Measurements from ENCODE around the gene RIC1. TPM values are rescaled to one million over a fixed set of nuclear protein-coding genes. Genes with fewer than 3 reads are reported as not detected.

Gene RIC1
- total RNA-seq, 1 experiment from 2014 or later, result 11.4 TPM

DNA sequence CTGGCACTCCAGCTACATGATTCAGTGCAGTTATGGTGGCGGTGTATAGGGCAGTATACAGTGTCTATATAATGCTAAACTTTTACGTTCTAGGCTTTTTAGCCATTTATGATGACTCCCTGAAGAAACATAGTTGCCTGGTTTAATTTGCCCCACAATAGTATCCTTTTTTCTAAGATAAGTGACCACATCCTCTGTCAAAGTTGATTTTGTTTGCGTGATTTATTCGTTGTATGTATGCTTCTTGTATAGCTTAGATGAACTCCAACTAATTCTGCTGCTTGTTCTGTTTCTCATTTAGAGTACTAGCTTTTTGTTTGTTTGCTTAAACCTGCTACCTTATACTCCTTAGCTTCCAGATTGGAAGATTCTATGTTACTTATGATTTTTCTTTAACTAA, 120.4 kb downstream of the RIC1 start:
- Mint-ChIP-seq H3K36me3 (ENCODE audit: insufficient read depth, unreplicated experiment) (no peaks in the 10 kb centered on the region), H3K4me1 (ENCODE audit: low read depth, unreplicated experiment) (no peaks in the 10 kb centered on the region)
- BruUV-seq (replicated peaks), result no TSS peak

DNA sequence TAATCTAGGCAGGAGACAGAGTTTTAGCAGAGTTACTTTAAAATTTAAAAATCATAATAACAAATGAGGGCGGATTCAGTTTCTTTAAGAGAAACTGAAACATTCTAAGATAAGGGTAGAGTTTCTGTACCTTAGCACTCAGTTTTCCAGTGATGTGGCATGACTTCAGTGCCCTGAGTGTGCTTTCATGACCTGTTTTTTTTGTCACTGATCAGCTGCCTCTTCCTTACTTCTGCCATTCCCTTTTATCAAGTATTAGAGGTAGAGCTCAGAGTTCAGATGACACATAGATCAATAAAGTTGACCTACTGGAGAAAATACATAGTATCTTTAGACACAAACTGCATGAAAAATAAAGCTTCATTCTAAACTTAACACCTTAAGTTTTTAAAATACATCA, 121.7 kb downstream of the RIC1 start:
- H3K9me3 Mint-ChIP-seq (ENCODE audit: low read depth, unreplicated experiment), result no peaks in the 10 kb centered on the region
- TF ChIP-seq, protein P1, sequence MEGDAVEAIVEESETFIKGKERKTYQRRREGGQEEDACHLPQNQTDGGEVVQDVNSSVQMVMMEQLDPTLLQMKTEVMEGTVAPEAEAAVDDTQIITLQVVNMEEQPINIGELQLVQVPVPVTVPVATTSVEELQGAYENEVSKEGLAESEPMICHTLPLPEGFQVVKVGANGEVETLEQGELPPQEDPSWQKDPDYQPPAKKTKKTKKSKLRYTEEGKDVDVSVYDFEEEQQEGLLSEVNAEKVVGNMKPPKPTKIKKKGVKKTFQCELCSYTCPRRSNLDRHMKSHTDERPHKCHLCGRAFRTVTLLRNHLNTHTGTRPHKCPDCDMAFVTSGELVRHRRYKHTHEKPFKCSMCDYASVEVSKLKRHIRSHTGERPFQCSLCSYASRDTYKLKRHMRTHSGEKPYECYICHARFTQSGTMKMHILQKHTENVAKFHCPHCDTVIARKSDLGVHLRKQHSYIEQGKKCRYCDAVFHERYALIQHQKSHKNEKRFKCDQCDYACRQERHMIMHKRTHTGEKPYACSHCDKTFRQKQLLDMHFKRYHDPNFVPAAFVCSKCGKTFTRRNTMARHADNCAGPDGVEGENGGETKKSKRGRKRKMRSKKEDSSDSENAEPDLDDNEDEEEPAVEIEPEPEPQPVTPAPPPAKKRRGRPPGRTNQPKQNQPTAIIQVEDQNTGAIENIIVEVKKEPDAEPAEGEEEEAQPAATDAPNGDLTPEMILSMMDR (IDR thresholded peaks at IDR 0.05; ENCODE audit: unreplicated experiment), result no peak
- H3K4me3 Mint-ChIP-seq (ENCODE audit: low read depth, unreplicated experiment), result no peak overlapping the region
- H3K4me1 Mint-ChIP-seq (ENCODE audit: low read depth, unreplicated experiment), result no peaks in the 10 kb centered on the region
- no peak for DNase-seq
- H3K27ac Mint-ChIP-seq (ENCODE audit: unreplicated experiment), result no peak overlapping the region
- no TSS peak for BruUV-seq (replicated peaks)
- intact Hi-C loops (cut with micrococcal nuclease; ENCODE audit: unreplicated experiment), result no loop called here
- no peaks in the 10 kb centered on the region for H3K36me3 Mint-ChIP-seq (ENCODE audit: insufficient read depth, unreplicated experiment)
- CTCF ChIA-PET, result no interaction called here
- no peaks in the 10 kb centered on the region for H3K27me3 Mint-ChIP-seq (ENCODE audit: unreplicated experiment)

More for the DNA sequence above, 120.4 kb downstream of the RIC1 start:
- TF ChIP-seq, protein P1 (IDR thresholded peaks at IDR 0.05; ENCODE audit: unreplicated experiment), result no peak
- no peak for DNase-seq
- H3K27ac Mint-ChIP-seq (ENCODE audit: unreplicated experiment), result no peak overlapping the region
- no peaks in the 10 kb centered on the region for H3K27me3 Mint-ChIP-seq (ENCODE audit: unreplicated experiment)
- CTCF ChIA-PET, result interaction anchor here (1.0 kb wide), 1 partner anchor 140 kb away, joined by 3 read pairs; no protein-coding TSS in a partner anchor
- H3K4me3 Mint-ChIP-seq (ENCODE audit: low read depth, unreplicated experiment), result no peak overlapping the region
- no peaks in the 10 kb centered on the region for H3K9me3 Mint-ChIP-seq (ENCODE audit: low read depth, unreplicated experiment)
- intact Hi-C loops (cut with micrococcal nuclease; ENCODE audit: unreplicated experiment), result no loop called here

DNA sequence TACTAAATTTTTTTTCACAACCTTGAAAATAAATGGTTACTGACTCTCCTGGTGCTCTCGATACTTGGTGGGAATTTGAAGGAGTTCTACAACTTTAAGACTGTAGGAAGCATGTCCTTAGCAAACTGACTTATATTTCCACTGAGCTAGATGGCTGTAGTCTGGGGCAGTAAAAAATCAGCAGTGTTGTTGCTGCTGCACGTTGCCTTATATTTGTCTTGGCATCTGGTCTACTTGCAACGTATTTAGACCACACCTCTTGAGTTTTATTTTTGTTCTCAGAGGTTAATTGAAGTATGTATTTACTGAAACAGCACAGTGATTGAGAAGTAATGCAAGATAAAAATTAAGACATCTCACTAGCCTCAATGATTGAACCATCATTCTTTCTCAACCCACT, 127.7 kb downstream of the RIC1 start:
- no peak for DNase-seq
- H3K4me3 Mint-ChIP-seq (ENCODE audit: low read depth, unreplicated experiment), result no peak overlapping the region
- no peaks in the 10 kb centered on the region for H3K4me1 Mint-ChIP-seq (ENCODE audit: low read depth, unreplicated experiment)
- H3K27me3 Mint-ChIP-seq (ENCODE audit: unreplicated experiment), result no peaks in the 10 kb centered on the region
- CTCF ChIA-PET, result no interaction called here
- TF ChIP-seq, protein P1 (IDR thresholded peaks at IDR 0.05; ENCODE audit: unreplicated experiment), result no peak
- no peak overlapping the region for H3K27ac Mint-ChIP-seq (ENCODE audit: unreplicated experiment)
- H3K36me3 Mint-ChIP-seq (ENCODE audit: insufficient read depth, unreplicated experiment), result no peaks in the 10 kb centered on the region
- no TSS peak for BruUV-seq (replicated peaks)
- no peaks in the 10 kb centered on the region for H3K9me3 Mint-ChIP-seq (ENCODE audit: low read depth, unreplicated experiment)
- intact Hi-C loops (cut with micrococcal nuclease; ENCODE audit: unreplicated experiment), result no loop called here

DNA sequence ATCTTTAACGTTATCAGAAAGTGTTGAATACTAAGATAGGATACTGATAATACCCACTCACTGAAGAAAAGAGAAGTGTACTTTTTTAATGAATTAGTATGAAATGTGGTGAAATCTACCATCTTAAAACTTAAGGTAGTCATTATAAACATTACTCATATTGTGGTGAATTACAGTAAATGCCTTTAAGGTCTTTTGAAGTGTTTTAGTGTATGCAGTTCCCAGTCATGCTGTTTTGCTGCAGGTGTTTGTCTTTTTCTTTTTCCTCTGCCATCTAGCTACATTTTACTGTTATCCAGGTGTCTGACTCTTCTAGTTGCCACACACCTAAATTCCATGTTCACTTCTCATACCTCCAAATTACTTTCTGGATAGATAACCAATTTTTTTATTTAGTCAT, 131.4 kb downstream of the RIC1 start:
- H3K36me3 Mint-ChIP-seq (ENCODE audit: insufficient read depth, unreplicated experiment), result no peaks in the 10 kb centered on the region
- H3K4me1 Mint-ChIP-seq (ENCODE audit: low read depth, unreplicated experiment), result no peaks in the 10 kb centered on the region
- CTCF ChIA-PET, result no interaction called here
- no peaks in the 10 kb centered on the region for H3K27me3 Mint-ChIP-seq (ENCODE audit: unreplicated experiment)
- no peak overlapping the region for H3K27ac Mint-ChIP-seq (ENCODE audit: unreplicated experiment)
- no peak for DNase-seq
- no peaks in the 10 kb centered on the region for H3K9me3 Mint-ChIP-seq (ENCODE audit: low read depth, unreplicated experiment)
- no TSS peak for BruUV-seq (replicated peaks)
- intact Hi-C loops (cut with micrococcal nuclease; ENCODE audit: unreplicated experiment), result no loop called here
- no peak overlapping the region for H3K4me3 Mint-ChIP-seq (ENCODE audit: low read depth, unreplicated experiment)
- TF ChIP-seq, protein P1 (IDR thresholded peaks at IDR 0.05; ENCODE audit: unreplicated experiment), result no peak
